ENCODE measurements around the gene GPS2. TPM values are rescaled to one million over a fixed set of nuclear protein-coding genes. Genes with fewer than 3 reads are reported as not detected.
A peak's percentile ranks its signal among the peaks of the same experiment; 100 is the strongest.

The GPS2 gene
- total and polyA plus RNA-seq, 2 experiments from 2014 or later = 83.4 to 122 TPM

DNA sequence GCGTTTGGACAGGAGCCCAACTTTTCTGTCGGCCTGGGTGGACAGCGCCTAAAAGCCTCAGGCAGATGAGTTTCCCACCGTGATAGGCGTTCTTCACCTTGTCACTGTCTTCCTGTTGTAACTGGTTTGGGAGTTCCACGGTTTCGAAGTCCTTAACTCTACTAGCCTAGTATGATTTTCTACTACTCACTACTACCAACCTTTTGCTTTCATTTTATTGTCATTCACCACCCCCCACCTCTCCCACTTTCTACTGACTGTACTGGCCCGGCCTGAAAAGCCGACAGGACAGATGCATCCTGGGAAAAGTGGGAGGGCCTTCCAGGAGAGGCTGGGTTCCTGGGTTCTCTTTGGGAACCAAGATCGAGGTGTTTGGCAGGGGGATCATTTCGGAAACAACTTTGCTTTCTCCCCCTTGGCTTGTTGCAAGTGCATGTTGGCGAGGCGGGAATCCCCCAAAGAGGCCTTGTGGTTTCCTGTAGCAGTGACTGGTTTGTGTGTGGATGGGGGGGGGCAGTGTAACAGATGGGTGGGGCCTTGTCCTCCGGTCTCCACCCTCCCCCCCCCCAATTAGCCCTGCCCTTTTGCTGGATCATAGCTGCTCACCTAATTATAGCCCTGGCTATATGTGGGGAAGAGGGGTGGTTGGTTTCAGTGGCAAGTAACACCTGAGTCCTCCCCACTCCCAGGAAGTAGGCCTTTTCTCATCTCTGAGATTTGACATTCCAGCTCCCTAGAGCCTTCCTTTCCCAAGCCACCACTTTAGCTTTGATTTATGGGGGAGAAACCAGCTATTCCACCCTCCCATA lies 6.3 kb downstream of the GPS2 start:
- peak; percentile 33 for ATAC-seq
- Histone ChIP-seq H3K4me3 (peak overlapping the region; percentile 98), H3K9me2 (ENCODE audit: insufficient read depth) (no peaks in the 10 kb centered on the region), H3K4me2 (peak overlapping the region; percentile 98), H3K4me1 (ENCODE audit: insufficient read depth) (peaks cover 21% of the 10 kb centered on the region; the same call in 1 of the 2 replicates), H4K20me1 (replicated peaks; ENCODE audit: insufficient read depth) (peaks cover 43% of the 10 kb centered on the region), H3K27ac (ENCODE audit: low read depth) (peak overlapping the region; percentile 99), H2AFZ (no peak overlapping the region), H3F3A (replicated peaks; ENCODE audit: low read depth) (peaks cover 60% of the 10 kb centered on the region), H3K36me3 (ENCODE audit: insufficient read depth) (peaks cover 34% of the 10 kb centered on the region), H3K27me3 (ENCODE audit: insufficient read depth) (no peaks in the 10 kb centered on the region), H3K79me2 (replicated peaks; ENCODE audit: insufficient read depth) (peaks cover 37% of the 10 kb centered on the region)
- H3K4me3 Mint-ChIP-seq = peak overlapping the region; percentile 98
- peaks cover 56% of the 10 kb centered on the region for H3K36me3 Mint-ChIP-seq (ENCODE audit: low read depth)
- H3K27ac Mint-ChIP-seq = peak overlapping the region; percentile 99
- peaks cover 9% of the 10 kb centered on the region; the same call in 2 of the 3 replicates for H3K9me3 Mint-ChIP-seq
- TF ChIP-seq STAT1 (IDR thresholded peaks at IDR 0.05; ENCODE audit: unreplicated experiment) (no peak), POLR2AphosphoS5 (IDR thresholded peaks at IDR 0.05; ENCODE audit: low read depth) (peak; percentile 53)
- H3K4me1 Mint-ChIP-seq = peaks cover 46% of the 10 kb centered on the region
- H3K27me3 Mint-ChIP-seq (ENCODE audit: insufficient read depth, low read depth, poor library complexity) = peaks cover 39% of the 10 kb centered on the region
- peak; percentile 91 for DNase-seq (ENCODE audit: low spot score)

DNA sequence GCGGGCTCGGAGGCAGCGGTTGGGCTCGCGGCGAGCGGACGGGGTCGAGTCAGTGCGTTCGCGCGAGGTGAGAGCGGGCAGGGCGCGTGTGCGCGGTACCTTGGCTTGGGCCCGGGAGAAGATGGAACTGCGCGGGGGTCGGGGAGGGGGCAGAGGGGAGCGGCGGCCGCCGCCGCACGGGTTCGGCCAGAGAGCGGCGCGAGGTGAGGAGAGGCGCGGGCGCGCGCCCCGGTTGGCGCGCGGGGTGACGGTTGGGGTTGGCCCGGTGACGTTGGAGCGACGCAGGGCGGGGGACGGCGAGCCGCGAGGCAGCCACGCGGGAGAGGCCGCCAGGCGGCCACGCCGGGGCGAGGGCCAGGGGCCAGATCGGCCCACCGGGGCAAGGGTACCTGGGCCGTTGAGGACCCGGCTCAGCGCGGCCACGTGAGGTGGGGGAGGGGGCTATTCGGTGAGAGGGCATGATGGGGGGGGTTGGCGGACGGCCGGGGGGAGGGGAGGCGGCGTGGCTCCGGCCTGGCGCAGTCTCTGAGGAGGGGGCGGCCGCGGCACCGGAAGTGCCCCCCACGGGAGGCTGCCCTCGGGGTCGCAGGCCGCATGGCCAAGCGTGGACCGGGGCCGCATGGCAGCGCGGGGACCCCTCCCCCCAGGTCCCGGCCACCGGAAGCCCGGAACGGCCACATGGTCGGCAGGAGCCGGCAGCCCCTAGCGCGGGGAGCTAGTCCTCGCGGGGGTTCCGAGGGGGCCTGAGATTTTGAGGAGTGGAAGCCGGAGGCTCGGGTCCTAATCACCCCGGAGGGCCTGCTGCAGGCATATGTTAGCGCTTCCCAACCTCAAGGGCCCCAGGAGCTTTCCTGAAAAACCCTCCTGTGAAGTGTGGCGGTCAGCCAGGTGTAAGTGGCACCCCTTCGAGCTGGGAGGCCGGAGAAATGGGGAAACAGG lies 7.2 kb downstream of the GPS2 start:
- H3K9me3 Mint-ChIP-seq = peaks cover 9% of the 10 kb centered on the region; the same call in 2 of the 3 replicates
- peak overlapping the region; percentile 98 for H3K4me3 ChIP-seq
- H3K27ac ChIP-seq (ENCODE audit: low read depth) = peak overlapping the region; percentile 99
- no peak for TF ChIP-seq EZH2phosphoT487 (IDR thresholded peaks at IDR 0.05; ENCODE audit: unreplicated experiment)
- TF ChIP-seq NANOG (IDR thresholded peaks at IDR 0.05; ENCODE audit: borderline replicate concordance) = no peak
- TF ChIP-seq, protein P1, sequence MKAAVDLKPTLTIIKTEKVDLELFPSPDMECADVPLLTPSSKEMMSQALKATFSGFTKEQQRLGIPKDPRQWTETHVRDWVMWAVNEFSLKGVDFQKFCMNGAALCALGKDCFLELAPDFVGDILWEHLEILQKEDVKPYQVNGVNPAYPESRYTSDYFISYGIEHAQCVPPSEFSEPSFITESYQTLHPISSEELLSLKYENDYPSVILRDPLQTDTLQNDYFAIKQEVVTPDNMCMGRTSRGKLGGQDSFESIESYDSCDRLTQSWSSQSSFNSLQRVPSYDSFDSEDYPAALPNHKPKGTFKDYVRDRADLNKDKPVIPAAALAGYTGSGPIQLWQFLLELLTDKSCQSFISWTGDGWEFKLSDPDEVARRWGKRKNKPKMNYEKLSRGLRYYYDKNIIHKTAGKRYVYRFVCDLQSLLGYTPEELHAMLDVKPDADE (IDR thresholded peaks at IDR 0.05) = no peak
- no peak for TF ChIP-seq STAT1 (IDR thresholded peaks at IDR 0.05; ENCODE audit: unreplicated experiment)
- TF ChIP-seq CREB1 (CRISPR knock-in tag; IDR thresholded peaks at IDR 0.05; ENCODE audit: low read depth) = peak; percentile 77
- TF ChIP-seq JUNB (IDR thresholded peaks at IDR 0.05; ENCODE audit: unreplicated experiment) = no peak
- ATAC-seq (peak; percentile 25), DNase-seq (ENCODE audit: low spot score) (peak; percentile 64)
- H3K9me2 ChIP-seq (ENCODE audit: insufficient read depth) = no peaks in the 10 kb centered on the region
- H3K27me3 ChIP-seq (ENCODE audit: insufficient read depth) = no peaks in the 10 kb centered on the region
- peak overlapping the region; percentile 98 for H3K4me3 Mint-ChIP-seq
- H3K36me3 Mint-ChIP-seq (ENCODE audit: low read depth) = peaks cover 47% of the 10 kb centered on the region
- peak overlapping the region; percentile 98 for H3K4me2 ChIP-seq
- H3K4me1 Mint-ChIP-seq = peaks cover 38% of the 10 kb centered on the region
- H3K79me2 ChIP-seq (replicated peaks; ENCODE audit: insufficient read depth) = peaks cover 35% of the 10 kb centered on the region
- peaks cover 51% of the 10 kb centered on the region for H3F3A ChIP-seq (replicated peaks; ENCODE audit: low read depth)
- peaks cover 32% of the 10 kb centered on the region for H3K36me3 ChIP-seq (ENCODE audit: insufficient read depth)
- no peak overlapping the region for H2AFZ ChIP-seq
- peaks cover 38% of the 10 kb centered on the region for H4K20me1 ChIP-seq (replicated peaks; ENCODE audit: insufficient read depth)
- peak overlapping the region; percentile 99 for H3K27ac Mint-ChIP-seq
- H3K4me1 ChIP-seq (ENCODE audit: insufficient read depth) = peaks cover 20% of the 10 kb centered on the region; the same call in 1 of the 2 replicates
- H3K27me3 Mint-ChIP-seq (ENCODE audit: insufficient read depth, low read depth, poor library complexity) = peaks cover 36% of the 10 kb centered on the region
